Superior temporal gyrus (tissue), 1 donor: ENCODE data around the gene MAPK9.
A peak's percentile ranks its signal among the peaks of the same experiment; 100 is the strongest.

ENCODE experiments used
- DNase-seq: peaks from one replicate; pipeline ENCODE4 v3.0.0-alpha.2; 2016; ENCODE audit errors: extremely low spot score

Gene MAPK9

GRCh38 chr5:180294913-180295555, 3.2 kb upstream of the MAPK9 start:
- no peak for DNase-seq

- DNase-seq: no peak
Observed at GRCh38 chr5:180294411-180294810, 2.5 kb upstream of the MAPK9 start.

GRCh38 chr5:180291234-180291940, 496 bp downstream of the MAPK9 start:
- DNase-seq: no peak

GRCh38 chr5:180290568-180291233, 1.2 kb downstream of the MAPK9 start:
- no peak for DNase-seq

GRCh38 chr5:180289966-180290365, 1.9 kb downstream of the MAPK9 start:
- no peak for DNase-seq

- DNase-seq: no peak
Observed at GRCh38 chr5:180289433-180289832, 2.5 kb downstream of the MAPK9 start.

- DNase-seq: no peak
Observed at GRCh38 chr5:180287868-180288267, 4.0 kb downstream of the MAPK9 start.

GRCh38 chr5:180287404-180287803, 4.5 kb downstream of the MAPK9 start:
- DNase-seq: no peak

GRCh38 chr5:180284149-180284548, 7.7 kb downstream of the MAPK9 start:
- peak; percentile 73 for DNase-seq

- no peak for DNase-seq
Observed at GRCh38 chr5:180283026-180283615, 8.8 kb downstream of the MAPK9 start.

- no peak for DNase-seq
Observed at GRCh38 chr5:180282281-180282680, 9.6 kb downstream of the MAPK9 start.

- no peak for DNase-seq
Observed at GRCh38 chr5:180281706-180282105, 10.2 kb downstream of the MAPK9 start.

GRCh38 chr5:180274695-180275094, 17.2 kb downstream of the MAPK9 start:
- no peak for DNase-seq

- no peak for DNase-seq
Observed at GRCh38 chr5:180271221-180271620, 20.7 kb downstream of the MAPK9 start.

- no peak for DNase-seq
Observed at GRCh38 chr5:180259260-180259611, 32.6 kb downstream of the MAPK9 start.

GRCh38 chr5:180253036-180253824, 38.7 kb downstream of the MAPK9 start:
- DNase-seq: no peak

- no peak for DNase-seq
Observed at GRCh38 chr5:180251887-180252286, 40.0 kb downstream of the MAPK9 start.

GRCh38 chr5:180251141-180251540, 40.7 kb downstream of the MAPK9 start:
- no peak for DNase-seq

- no peak for DNase-seq
Observed at GRCh38 chr5:180250329-180250728, 41.6 kb downstream of the MAPK9 start.

- no peak for DNase-seq
Observed at GRCh38 chr5:180241600-180241999, 50.3 kb downstream of the MAPK9 start.

GRCh38 chr5:180238631-180239030, 53.3 kb downstream of the MAPK9 start:
- no peak for DNase-seq

- DNase-seq: no peak
Observed at GRCh38 chr5:180235846-180236245, 56.0 kb downstream of the MAPK9 start.
